SIG-M5 treated with dmso at 0.1 percent for 504 hours (cell line): ENCODE results near the gene SOS1.
"Not testable (repeated sequence)": the region's sequence is repeated elsewhere in the genome, so short reads cannot be mapped to it uniquely, and the experiment has no call there.

Experiments used
- DNase-seq: peaks from one replicate; lab custom pipeline; 2025; ENCODE audit not compliant: unreplicated experiment; lab: John Stamatoyannopoulos, UW

SOS1 gene

DNA sequence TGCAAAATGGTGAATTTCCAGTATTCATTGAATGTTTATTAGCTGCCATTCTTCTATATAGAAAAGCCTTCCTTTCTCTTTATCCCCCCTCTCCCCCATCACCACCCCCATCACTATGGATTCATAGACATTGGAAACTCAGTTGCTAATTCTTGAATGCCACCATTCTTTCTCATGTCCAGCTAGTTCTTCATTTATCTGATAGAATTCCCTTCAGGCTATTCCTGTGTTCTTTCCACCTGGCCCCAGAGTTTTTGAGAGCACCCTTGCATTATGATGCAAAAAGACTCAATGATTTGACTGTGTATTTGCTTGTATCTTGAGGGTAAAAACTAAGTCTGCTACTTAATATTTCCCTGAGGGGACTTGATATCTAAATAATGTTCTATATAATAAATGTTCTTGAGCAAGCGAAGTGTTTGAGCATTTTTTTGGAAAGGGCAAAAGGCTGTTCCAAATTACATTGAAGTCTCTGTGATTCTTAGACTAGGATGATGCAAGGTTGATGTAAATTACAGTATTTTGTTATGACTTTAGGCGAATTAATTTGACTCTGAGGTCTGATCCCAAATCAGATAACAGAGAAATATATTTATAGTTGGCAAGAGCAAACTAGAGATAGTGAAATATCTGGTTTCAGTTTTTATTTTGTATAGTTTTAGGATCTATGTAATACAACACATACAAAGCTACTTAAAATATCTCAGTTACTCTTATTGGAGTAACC, 18.8 kb upstream of the SOS1 start:
- no peak for DNase-seq

DNA sequence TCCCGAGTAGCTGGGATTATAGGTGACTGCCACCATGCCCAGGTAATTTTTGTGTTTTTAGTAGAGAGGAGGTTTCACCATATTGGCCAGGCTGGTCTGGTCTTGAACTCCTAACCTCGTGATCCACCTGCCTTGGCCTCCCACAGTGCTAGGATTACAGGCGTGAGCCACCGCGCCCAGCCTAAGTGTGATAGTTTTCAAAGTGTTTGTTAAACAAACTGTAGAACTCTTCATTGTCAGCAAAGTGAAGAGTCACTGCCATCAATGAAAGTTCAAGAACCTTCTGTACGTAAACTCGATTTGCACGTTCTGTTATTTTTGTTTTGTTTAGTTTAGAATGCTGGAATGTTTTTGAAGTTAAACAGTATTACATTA, 18.0 kb upstream of the SOS1 start:
- no peak for DNase-seq

DNA sequence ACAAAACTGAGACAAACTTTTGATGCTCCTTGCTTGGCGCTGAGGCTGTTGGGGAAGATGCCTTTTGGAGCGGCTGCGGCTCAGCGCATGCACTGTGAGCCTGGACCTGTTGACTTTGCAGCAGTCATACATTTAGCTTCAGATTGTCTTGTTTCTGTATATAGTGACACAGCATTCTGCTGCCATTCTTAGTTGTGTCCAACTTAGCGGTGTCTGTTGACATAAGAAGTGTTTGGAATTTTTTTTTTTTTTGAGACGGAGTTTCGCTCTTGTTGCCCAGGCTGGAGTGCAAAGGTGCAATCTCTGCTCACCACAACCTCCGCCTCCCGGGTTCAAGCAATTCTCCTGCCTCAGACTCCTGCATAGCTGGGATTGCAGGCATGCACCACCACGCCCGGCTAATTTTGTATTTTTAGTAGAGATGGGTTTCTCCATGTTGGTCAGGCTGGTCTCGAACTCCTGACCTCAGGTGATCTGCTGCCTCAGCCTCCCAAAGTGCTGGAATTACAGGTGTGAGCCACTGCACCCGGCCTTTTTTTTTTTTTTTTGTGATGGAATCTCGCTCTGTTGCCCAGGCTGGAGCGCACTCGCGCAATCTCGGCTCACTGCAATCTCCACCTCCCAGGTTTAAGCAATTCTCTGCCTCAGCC, 17.5 kb upstream of the SOS1 start:
- DNase-seq, result not testable (repeated sequence)

DNA sequence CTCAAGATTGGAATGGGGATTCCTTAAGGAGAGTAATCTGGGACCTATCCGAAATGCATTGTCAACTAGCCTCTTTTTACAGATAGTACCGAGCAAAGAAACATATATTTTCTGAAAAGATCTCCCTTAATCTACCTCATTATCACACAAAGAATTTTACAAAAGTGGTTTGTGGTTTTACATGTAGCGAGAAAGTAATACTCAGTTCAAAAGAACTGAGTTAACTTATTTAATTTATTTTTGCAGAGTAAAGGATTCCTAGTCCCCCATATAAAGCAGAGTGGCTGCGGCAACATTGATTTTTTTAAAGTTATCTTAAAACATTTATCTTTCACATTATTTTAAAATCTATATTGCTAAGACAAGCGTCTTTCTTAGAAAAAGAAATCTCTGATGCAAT, 15.9 kb upstream of the SOS1 start:
- no peak for DNase-seq

DNA sequence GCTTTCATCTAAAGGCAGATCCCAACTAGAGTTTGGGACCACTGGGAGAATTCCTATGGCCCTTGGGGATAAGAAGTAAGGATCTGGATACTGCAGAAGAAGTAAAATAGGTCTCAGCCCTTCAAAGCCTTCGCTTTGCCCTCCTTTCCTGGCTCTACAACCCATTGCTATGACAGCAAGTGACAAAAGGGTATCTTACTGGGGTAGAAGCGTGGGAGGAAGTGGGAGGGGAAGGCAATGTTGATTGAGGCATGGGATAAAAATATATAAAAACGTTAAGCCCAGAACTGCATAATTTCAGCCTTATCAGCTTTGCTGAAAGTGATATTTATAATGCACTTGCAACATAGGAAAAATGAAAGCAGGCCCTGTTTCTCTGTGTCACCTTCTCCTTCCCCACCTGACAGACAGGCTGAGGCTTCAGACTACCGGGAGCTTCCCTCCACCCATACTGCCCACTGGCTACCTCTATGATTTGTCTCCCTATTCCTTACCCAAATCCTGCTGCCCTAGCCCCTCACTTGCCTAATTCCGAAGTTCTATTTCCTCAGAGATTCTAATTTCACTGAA, 14.9 kb upstream of the SOS1 start:
- DNase-seq, result no peak

DNA sequence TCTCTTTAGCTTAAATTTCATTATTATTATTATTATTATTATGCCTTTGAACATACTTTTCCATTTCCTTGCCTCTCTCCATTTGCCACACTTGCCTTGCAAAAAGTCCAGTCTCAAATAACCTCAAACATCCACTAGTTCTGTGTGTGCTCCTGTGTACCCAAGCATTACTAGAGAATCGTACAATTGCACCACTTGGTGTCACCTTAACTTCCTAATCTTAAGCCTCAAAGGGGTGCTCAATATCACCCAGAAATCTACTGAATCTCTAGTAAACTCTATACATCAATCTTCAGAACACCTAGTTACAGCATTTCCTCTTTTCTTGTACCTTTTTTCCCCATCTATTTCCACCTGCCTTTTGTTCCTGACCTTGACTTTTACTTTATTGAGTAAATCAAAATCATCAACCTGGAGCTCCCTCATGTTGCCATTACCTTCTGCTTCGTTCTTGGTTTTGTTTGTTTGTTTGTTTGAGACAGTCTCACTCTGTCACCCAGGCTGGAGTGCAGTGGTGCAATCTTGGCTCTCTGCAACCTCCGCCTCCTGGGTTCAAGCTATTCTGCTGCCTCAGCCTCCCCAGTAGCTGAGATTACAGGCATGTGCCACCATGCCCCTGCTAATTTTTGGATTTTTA, 12.5 kb upstream of the SOS1 start:
- no peak for DNase-seq

DNA sequence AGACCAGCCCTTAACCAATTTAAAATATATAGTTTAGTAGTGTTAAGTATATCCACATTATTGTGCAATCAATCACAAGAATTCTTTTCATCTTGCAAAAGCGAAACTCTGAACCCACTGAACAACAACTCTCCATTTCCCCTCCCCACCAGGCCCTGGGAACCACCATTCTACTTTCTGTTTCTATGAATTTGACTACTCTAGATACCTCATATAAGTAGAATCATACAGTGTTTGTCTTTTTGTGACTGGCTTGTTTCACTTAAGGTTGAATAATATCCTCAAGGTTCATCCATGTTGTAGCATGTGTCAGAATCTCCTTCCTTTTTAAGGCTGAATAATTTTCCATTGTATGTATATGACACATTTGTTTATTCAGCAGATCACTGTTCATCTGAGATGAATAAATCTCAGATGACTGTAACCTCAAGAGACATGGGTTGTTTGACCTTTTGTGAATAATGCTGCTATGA, 8.1 kb upstream of the SOS1 start:
- peak; percentile 87 for DNase-seq

DNA sequence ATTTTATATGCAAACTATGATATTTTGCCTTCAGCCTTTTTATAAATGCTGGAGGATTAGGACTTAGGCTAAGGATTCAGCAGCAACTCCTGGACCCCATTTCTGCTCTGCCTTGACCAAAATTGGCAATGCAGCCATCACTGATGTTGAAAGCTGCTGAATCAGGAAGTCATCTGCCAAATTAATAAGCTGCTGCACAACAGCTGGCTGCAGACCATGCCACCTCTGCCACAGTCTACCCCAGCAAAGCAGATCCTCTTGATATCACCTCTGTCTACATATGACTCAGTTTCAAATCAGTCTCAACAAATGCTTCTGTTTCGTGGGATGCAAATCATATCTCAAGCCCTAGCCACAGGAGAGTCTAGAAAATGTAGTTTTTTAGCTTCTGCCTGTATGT, 7.1 kb upstream of the SOS1 start:
- DNase-seq, result peak; percentile 60

DNA sequence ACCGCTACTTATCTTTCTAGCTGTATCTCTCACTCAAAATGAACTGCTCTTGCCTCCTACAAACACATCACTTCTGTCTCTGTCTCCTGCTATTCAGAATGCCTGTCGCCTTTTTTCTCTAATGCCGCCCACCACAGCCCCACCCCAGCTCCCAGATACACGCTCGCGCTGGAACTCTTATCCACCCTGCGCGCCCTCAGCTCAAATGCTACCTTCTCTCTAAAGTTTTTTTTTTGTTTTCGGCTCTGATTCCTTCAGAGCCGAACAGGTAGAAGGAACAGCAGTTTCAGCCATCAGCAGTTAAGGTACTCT, 3.9 kb upstream of the SOS1 start:
- no peak for DNase-seq

DNA sequence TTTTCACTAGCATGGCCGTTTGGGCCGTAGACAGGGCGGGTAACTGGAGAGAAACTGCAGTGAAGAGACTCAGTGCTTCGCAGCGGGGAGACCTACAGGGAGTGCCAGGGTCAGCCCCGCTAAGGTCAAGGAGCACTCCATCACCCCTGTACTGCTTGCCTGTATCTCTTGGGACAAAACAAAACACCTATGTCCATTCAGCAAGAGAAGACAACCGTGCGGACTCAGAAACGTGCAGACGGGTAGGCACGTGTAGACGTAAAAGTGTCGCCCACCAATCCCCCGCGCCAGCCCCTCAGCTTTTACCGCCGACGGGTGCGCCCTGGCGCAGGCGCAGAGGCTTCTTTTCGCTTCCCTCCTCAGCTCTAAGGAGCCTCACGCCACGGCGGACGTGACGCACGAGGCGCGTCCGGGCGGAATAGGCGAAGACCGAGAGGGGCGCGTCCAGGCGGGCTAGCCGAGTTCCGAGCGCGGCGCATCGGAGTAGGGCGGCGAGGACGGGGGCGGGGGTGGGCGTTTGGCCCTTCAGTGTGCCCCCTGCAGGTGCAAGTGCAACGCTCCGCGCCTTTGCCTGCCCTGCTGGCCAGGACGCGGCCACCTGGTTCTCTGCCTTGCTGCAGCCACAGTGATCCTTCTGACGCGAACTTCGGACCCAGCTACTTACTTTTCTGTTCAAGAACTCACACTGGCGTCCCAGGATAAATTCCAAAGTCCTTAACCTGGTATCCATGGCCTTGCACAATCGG, 3.3 kb upstream of the SOS1 start:
- peak; percentile 94 for DNase-seq

DNA sequence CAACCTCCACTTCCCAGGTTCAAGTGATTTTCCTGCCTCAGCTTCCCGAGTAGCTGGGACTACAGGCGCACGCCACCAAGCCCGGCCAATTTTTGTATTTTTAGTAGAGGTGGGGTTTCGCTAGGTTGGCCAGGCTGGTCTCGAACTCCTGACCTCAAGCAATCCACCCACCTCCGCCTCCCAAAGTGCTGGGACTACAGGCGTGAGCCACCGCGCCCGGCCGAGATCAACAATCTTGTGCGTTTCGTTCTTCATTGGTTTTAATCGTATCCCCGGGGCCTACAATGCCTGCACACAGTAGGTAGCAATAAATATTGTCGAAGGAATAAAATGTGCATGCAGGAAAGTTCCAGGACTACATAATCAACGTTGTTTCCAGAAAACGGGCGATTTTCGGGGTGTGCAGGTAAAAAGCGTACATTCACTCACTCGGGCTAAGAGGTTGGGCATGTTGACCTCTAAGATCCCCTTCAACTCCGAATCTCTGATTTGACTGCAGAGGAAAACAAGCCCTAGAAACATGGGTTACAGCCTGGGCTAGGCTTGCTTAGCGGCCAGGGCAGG, 2.7 kb upstream of the SOS1 start:
- DNase-seq, result no peak

DNA sequence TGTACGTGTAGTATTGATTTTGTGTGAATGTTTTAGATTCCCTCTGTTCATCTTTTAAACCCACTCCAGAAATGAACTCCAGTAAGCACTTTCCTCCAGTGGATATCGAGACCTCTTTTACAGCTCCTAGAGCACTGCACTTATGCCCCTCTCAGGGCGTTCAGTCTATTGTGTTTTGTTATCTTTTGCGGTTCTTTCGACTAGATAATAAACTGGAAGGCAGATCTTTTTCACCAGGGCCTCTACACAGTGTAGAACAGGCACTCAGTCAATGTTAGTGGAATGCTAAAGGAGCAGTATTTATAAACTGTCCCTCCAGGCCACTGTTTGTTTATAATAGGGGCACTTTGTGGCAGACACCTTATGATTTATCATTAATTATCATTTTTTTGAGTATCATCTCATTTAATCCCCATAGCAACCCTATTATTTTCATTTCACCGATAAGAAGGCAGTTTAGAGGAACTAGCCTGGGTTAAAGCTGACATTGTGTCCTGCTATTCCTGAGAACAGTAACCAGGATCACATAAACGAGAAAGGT, 742 bp upstream of the SOS1 start:
- no peak for DNase-seq

DNA sequence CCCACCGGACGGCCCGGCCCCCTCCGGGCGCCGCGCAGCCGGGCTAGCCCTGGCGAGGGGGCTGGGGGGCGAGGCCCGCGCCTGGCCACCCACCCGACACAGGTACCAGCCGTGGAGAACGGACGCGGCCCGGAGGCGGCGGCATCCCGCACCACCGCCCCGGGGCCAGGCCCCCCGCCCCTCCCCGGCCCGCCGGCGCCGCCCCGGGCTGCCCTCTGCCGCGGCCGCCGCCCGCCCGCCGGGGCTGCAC, 405 bp downstream of the SOS1 start:
- DNase-seq, result no peak

DNA sequence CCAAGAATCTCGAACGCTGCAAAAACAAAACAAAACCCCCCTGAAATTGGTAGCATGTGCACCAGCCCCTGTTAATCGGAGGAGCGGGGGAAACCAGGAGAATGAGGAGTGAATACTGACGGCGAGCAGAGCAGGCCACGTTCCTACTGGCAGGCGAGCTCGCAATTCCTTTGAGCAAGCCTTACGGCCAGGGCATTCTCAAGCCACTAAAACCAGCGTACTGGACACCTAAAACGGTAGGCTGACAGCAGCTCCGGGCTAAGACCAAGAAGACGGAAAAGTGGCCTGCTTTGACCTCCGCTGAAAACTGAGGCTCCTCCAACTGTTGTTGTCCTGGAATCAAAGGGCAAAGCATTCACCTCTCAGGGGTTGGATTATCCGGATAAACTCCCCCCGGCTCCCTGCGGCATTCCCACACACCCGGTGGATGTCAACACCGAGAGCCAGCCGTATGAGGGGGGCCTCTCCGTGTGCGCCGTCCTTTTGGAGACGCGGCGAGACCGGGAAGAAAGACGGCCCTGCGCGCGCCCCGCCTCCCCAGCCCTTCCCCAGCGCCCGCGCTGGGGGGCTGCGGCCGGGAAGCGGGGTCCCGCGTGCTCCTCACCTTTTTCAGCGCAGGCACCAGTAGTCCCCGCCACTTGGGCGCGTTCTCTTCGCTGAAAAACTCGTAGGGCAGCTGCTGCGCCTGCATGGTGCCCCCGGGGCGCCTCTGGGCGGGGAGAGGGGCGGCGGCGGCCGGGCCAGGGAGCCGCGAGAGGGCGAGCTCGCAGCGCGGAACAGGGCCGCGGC, 925 bp downstream of the SOS1 start:
- DNase-seq, result peak; percentile 37

DNA sequence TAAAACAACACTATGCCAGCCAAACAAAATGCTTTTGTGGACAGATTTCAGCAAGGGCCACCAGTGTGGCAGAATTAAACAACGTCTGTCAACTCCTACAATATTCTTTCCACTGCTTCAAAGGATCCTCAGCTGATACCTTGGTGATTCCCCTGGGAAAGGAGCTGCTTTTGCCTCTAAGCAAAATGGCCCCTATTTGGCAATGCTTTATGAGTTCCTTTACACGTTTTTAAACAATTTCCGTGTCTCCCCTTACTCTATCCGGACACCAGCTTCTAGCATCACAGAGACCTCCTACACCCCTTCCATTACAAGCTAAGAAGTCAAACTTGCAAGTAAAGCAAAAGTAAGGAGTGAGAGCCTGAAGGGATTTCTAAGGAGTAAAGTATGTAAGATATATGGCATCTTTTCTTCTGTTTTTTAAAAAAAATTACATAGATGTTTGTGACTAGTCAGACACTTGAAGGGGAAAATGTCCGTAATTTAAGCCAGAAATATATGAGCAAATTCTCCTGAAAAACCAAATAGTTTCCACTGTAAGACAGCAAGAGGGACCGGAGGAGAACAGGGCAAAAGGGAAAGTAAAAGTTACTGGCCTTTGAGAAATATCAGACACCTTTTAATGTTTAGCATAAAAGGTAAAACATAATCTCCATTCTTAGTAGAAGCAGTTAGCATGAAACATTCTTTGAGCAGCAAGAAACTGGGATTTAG, 1.9 kb downstream of the SOS1 start:
- peak; percentile 34 for DNase-seq

DNA sequence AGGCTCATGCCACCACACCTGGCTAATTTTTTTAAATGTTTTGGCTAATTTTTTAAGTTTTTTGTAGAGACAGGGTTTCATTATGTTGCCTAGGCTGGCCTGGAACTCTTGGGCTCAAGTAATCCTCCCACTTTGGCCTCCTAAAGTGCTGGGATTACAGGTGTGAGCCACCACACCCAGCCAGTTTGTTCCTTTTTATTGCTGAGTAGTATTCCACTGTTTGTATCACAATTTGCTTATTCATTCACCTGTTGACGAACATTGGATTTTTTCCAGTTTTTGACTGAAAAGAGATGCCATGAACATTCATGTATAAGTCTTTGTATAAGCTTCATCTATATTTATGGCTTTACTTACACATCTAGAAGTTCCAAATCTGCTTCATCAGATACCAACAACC, 5.3 kb downstream of the SOS1 start:
- no peak for DNase-seq

DNA sequence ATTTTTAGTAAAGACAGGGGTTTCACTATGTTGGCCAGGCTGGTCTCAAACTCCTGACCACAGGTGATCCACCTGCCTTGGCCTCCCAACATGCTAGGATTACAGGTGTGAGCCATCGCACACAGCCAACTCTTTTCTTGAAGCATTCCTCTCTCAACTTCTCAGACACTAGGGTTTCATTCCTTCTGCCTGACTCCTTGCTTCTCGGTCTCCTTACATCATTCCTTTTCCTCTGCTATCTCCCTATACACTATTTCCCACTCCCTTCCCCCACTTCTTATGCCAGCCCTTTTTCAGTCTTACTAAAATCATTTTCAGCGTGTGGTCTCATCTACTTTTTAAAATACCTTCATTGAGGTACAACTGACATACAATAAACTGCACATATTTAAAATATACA, 6.1 kb downstream of the SOS1 start:
- no peak for DNase-seq

DNA sequence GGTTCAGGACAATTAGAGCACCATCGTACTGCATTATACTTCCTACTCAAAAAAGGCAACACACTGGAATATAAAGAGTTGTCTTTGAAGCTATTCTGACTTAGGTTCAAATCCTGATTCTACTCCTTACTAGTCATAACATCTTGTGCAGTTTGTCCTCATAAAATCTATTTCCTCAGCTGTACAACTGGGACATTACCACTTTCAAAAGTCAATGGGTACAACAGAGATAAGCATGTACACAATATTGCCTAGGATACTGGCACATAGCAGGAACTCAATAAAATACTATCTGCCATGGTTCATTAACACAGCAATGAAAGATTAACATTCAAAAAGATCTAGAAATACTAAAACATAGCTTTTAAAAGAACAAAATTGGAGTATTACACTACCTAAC, 11.3 kb downstream of the SOS1 start:
- DNase-seq, result no peak

DNA sequence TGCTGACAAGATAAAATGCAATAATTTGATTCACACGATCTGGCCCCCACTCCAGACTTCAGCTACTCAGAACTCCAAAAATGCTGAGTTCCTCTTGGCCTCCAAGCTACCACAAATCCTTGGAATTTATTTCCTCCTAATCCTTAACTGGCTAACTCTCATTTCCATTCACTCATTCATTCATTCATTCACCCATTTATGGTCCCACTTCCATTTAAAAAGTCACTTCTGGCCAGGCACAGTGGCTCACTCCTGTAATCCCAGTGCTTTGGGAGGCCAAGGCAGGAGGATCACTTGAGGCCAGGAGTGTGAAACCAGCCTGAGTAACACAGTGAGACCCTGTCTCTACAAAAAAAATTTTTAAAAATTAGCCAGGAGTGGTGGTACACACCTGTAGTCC, 12.5 kb downstream of the SOS1 start:
- DNase-seq, result no peak

DNA sequence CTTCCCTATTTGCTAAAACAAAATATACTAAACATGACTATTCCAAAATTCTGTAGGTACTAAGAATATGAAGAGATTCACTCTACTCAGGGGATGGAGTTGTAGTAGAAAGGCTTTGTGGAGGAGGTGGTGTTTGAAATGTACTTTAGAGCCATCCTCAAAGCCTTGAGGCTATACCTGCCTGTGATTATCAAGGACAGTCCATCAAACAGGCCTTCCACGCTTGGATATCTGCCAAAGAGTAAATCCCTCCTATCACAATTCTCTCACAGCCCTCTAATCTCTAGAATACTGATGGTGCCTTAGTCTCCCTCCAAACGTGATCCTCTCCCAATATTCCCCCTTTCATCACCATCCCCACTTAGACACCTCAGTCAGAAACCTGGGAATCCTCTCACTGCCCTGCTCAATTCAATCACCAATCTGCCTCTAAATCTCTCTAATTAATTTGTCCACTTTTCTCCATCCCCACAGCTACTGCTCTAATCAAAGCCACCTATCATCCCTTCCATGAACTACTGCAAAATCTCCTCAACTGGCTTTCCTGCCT, 13.1 kb downstream of the SOS1 start:
- no peak for DNase-seq
